Activated CD4-positive, alpha-beta T cell treated with anti-CD3 and anti-CD28 coated beads for 48 hours (primary cell): ENCODE results near the gene GCFC2.
"Not testable (repeated sequence)": the region's sequence is repeated elsewhere in the genome, so short reads cannot be mapped to it uniquely, and the experiment has no call there.

Experiments
- DNase-seq: peaks from one replicate; pipeline ENCODE4 v3.0.0-alpha.2; 2020

Gene GCFC2

GRCh38 chr2:75710577-75711253 is at the start of gene GCFC2:
GCFC2 (minus strand) TSS chr2:75710915; CDS start chr2:75710855, 60 bp downstream.
- DNase-seq, result peak; percentile 88

GRCh38 chr2:75752828-75753227 is 42.1 kb upstream of the GCFC2 start:
- no peak for DNase-seq

GRCh38 chr2:75751824-75752468 is 41.2 kb upstream of the GCFC2 start:
- DNase-seq, result no peak

- DNase-seq, result no peak
Observed at GRCh38 chr2:75751360-75751759, 40.6 kb upstream of the GCFC2 start.

GRCh38 chr2:75737961-75738360 is 27.2 kb upstream of the GCFC2 start:
- DNase-seq, result no peak

- no peak for DNase-seq
Observed at GRCh38 chr2:75736276-75736675, 25.6 kb upstream of the GCFC2 start.

GRCh38 chr2:75729861-75730260 is 19.1 kb upstream of the GCFC2 start:
- DNase-seq, result no peak

GRCh38 chr2:75728614-75729419 is 18.1 kb upstream of the GCFC2 start:
- no peak for DNase-seq

- no peak for DNase-seq
Observed at GRCh38 chr2:75722687-75723086, 12.0 kb upstream of the GCFC2 start.

- no peak for DNase-seq
Observed at GRCh38 chr2:75720525-75720924, 9.8 kb upstream of the GCFC2 start.

- DNase-seq, result no peak
Observed at GRCh38 chr2:75719616-75720015, 8.9 kb upstream of the GCFC2 start.

GRCh38 chr2:75716406-75716805 is 5.7 kb upstream of the GCFC2 start:
- no peak for DNase-seq

GRCh38 chr2:75711590-75711989 is 875 bp upstream of the GCFC2 start:
- DNase-seq, result not testable (repeated sequence)

- no peak for DNase-seq
Observed at GRCh38 chr2:75710220-75710576, 517 bp downstream of the GCFC2 start.

- no peak for DNase-seq
Observed at GRCh38 chr2:75709297-75709696, 1.4 kb downstream of the GCFC2 start.

GRCh38 chr2:75707901-75708300 is 2.8 kb downstream of the GCFC2 start:
- DNase-seq, result no peak

- DNase-seq, result no peak
Observed at GRCh38 chr2:75705921-75706320, 4.8 kb downstream of the GCFC2 start.

GRCh38 chr2:75703589-75704287 is 7.0 kb downstream of the GCFC2 start:
- DNase-seq, result no peak

- no peak for DNase-seq
Observed at GRCh38 chr2:75702593-75702992, 8.1 kb downstream of the GCFC2 start.

GRCh38 chr2:75698918-75699317 is 11.8 kb downstream of the GCFC2 start:
- DNase-seq, result no peak

GRCh38 chr2:75688196-75688595 is 22.5 kb downstream of the GCFC2 start:
- no peak for DNase-seq

GRCh38 chr2:75683430-75683829 is 27.3 kb downstream of the GCFC2 start:
- not testable (repeated sequence) for DNase-seq

GRCh38 chr2:75680402-75680801 is 30.3 kb downstream of the GCFC2 start:
- DNase-seq, result no peak
